ENCODE measurements around the gene LMAN2L.

Gene LMAN2L

GRCh38 chr2:96665083-96665569 lies 74.7 kb downstream of the LMAN2L start:
- no peak overlapping the region for H3K27ac ChIP-seq
- TF ChIP-seq, protein P1, sequence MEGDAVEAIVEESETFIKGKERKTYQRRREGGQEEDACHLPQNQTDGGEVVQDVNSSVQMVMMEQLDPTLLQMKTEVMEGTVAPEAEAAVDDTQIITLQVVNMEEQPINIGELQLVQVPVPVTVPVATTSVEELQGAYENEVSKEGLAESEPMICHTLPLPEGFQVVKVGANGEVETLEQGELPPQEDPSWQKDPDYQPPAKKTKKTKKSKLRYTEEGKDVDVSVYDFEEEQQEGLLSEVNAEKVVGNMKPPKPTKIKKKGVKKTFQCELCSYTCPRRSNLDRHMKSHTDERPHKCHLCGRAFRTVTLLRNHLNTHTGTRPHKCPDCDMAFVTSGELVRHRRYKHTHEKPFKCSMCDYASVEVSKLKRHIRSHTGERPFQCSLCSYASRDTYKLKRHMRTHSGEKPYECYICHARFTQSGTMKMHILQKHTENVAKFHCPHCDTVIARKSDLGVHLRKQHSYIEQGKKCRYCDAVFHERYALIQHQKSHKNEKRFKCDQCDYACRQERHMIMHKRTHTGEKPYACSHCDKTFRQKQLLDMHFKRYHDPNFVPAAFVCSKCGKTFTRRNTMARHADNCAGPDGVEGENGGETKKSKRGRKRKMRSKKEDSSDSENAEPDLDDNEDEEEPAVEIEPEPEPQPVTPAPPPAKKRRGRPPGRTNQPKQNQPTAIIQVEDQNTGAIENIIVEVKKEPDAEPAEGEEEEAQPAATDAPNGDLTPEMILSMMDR (conservative IDR thresholded peaks at IDR 0.05): no peak

DNA sequence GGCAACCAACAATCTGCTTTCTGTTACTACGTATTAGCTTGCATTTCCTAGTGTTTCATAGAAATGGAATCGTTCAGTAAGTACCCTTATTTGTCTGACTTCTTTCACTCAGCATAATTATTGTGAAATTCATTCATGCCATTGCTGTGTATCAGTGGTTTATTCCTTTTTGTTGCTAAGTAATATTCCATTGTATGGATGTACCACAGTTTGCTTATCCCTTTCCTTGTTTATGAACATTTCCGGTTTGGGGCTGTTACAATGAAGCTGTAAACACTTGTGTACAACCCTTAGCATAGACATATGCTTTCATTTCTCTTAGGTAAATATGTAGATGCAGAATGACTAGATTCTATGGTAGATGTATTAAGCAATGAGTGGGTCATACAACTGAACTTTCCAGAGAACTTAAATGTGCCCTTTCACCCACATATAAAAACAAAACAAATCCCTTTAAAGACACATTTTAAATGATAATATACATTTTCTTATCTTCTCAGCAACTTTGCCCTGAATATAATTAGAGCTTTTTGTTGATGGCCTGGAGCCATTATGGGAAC lies 75.4 kb downstream of the LMAN2L start:
- no peak overlapping the region for H3K27ac ChIP-seq
- TF ChIP-seq, protein P1 (conservative IDR thresholded peaks at IDR 0.05): no peak

DNA sequence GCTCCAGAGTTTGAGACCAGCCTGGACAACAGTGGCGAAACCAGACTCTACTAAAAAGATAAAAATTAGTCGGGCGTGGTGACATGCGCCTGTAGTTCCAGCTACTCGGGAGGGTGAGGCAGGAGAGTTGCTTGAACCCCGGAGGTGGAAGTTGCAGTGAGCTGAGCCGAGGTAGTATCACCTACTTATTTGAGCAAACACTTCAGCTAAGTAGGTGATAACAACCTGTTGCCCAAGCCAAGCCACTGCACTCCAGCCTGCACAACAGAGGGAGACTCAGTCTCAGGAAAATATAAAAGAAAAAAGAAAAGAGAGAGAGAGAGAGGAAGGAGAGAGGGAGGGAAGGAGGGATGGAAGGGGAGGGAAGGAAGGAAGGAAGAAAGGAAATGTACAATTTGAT lies 76.0 kb downstream of the LMAN2L start:
- peak overlapping the region; percentile 50; the same call in 1 of the 2 replicates for H3K27ac ChIP-seq

DNA sequence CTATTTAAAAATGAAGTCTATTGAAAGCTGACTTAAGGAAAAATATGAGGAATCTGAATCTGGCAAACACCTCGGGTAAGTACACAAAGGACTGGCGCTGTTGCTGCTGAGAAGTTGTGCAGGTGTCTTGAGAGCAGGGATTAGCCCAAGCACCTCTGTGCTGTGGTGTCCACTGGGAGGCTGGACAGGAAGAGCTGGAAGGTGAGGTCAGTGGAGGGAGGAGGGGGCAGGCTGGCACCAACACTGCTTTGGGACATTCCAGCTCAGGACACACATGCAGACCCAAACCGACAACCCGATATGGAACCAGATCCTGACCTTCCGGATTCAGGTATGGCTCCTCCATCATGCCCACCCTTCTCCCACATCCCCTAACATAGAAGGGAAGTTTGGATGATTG lies 76.7 kb downstream of the LMAN2L start:
- TF ChIP-seq, protein P1 (conservative IDR thresholded peaks at IDR 0.05): 0 out of 2 replicates have a peak, but pooled peaks have one; percentile 14
- peak overlapping the region; percentile 50 for H3K27ac ChIP-seq

More for the DNA sequence above, 76.0 kb downstream of the LMAN2L start:
- TF ChIP-seq, protein P1 (conservative IDR thresholded peaks at IDR 0.05): no peak

DNA sequence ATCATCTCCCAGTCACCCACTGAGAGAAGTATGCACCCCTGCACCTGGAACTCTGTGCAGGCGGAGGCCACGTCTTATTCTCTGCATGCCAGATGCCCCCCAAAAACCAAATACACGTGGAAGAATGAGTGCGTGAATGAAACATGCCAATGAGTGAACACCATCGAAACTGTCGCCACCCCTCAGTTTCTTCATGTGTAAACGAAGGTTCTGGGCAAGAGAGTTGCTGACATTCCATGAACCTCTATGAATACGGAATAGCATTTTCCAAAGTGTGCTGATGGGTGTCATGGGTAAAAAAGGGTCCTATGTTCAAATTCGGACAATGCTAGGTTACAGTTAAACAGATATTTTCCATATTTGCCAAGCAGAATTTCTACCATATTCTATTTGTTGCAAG lies 77.5 kb downstream of the LMAN2L start:
- TF ChIP-seq, protein P1 (conservative IDR thresholded peaks at IDR 0.05): no peak
- peak overlapping the region; percentile 50 for H3K27ac ChIP-seq

GRCh38 chr2:96661324-96661723 lies 78.5 kb downstream of the LMAN2L start:
- TF ChIP-seq, protein P1 (conservative IDR thresholded peaks at IDR 0.05): no peak
- H3K27ac ChIP-seq: no peak overlapping the region

DNA sequence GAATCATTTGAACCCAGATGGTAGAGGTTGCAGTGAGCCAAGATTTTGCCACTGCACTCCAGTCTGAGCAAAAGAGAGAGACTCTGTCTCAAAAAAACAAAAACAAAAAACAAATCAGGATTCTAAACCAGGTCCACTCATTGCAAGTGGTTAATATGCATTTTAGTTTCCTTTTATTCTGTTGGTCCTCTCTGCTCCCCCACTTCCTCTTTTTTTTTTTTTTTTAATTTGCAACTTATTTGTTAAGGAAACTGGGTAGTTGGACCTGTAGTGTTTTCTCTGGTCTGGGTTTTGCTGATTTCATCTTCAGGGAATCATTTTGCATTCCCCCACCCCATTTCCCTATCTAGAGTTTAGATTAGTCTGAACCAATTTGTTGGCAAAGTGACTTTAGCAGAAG lies 83.3 kb downstream of the LMAN2L start:
- TF ChIP-seq, protein P1 (conservative IDR thresholded peaks at IDR 0.05): no peak
- H3K27ac ChIP-seq: no peak overlapping the region
